ENCODE data around the gene CERS6. TPM values are rescaled to one million over a fixed set of nuclear protein-coding genes. Genes with fewer than 3 reads are reported as not detected.

Gene CERS6
- total and polyA plus RNA-seq, 12 donors, result 5.0 to 110 (median 29.6) TPM

GRCh38 chr2:168705534-168706470 is 249.7 kb downstream of the CERS6 start:
- DNase-seq, result no peak
- no peaks in the 10 kb centered on the region for H3K27me3 ChIP-seq
- 61 to 67% (median 64%) methylated on average over 2 of the region's 2 CpGs for WGBS, 4 donors
- no peaks in the 10 kb centered on the region for H3K4me1 ChIP-seq (replicated peaks in 1 of 2)
- intact Hi-C loops (cut with DNase I), result no loop called here
- H3K4me3 ChIP-seq, result no peak overlapping the region
- H3K27ac ChIP-seq, result no peak overlapping the region
- no peaks in the 10 kb centered on the region for H3K9me3 ChIP-seq (replicated peaks in 1 of 3)
- no peaks in the 10 kb centered on the region for H3K36me3 ChIP-seq (replicated peaks in 1 of 2)
- peak in 4 of 6 experiments; percentile 38 to 43 (median 42) for TF ChIP-seq CTCF (IDR thresholded peaks at IDR 0.05)
- TF ChIP-seq POLR2A (IDR thresholded peaks at IDR 0.05), result no peak

- Histone ChIP-seq H3K9me3 (replicated peaks in 1 of 3) (no peaks in the 10 kb centered on the region), H3K27me3 (no peaks in the 10 kb centered on the region), H3K36me3 (replicated peaks in 1 of 2) (no peaks in the 10 kb centered on the region), H3K27ac (no peak overlapping the region), H3K4me3 (no peak overlapping the region), H3K4me1 (replicated peaks in 1 of 2) (no peaks in the 10 kb centered on the region)
- DNase-seq, result no peak
- 93 to 98% (median 96%) methylated on average over 2 of the region's 2 CpGs for WGBS, 4 donors
- TF ChIP-seq POLR2A (IDR thresholded peaks at IDR 0.05), result no peak
- TF ChIP-seq CTCF (IDR thresholded peaks at IDR 0.05), result no peak
- intact Hi-C loops (cut with DNase I), result no loop called here
Measured at GRCh38 chr2:168706806-168707205, 250.7 kb downstream of the CERS6 start.

- Histone ChIP-seq H3K4me3 (no peak overlapping the region), H3K27ac (no peak overlapping the region), H3K36me3 (replicated peaks in 1 of 2) (no peaks in the 10 kb centered on the region), H3K9me3 (replicated peaks in 1 of 3) (no peaks in the 10 kb centered on the region), H3K27me3 (no peaks in the 10 kb centered on the region), H3K4me1 (replicated peaks in 1 of 2) (no peaks in the 10 kb centered on the region)
- DNase-seq, result no peak
- intact Hi-C loops (cut with DNase I), result no loop called here
- 90 to 100% (median 95%) methylated on average over 1 of the region's 1 CpG for WGBS, 4 donors
- no peak for TF ChIP-seq POLR2A (IDR thresholded peaks at IDR 0.05)
- no peak for TF ChIP-seq CTCF (IDR thresholded peaks at IDR 0.05)
Measured at GRCh38 chr2:168708080-168708479, 252.0 kb downstream of the CERS6 start.

- Histone ChIP-seq H3K4me1 (replicated peaks in 1 of 2) (no peaks in the 10 kb centered on the region), H3K27me3 (no peaks in the 10 kb centered on the region), H3K4me3 (no peak overlapping the region), H3K36me3 (replicated peaks in 1 of 2) (no peaks in the 10 kb centered on the region), H3K9me3 (replicated peaks in 1 of 3) (no peaks in the 10 kb centered on the region), H3K27ac (no peak overlapping the region)
- WGBS, 4 donors, result 93 to 96% (median 95%) methylated on average over 4 of the region's 4 CpGs
- TF ChIP-seq CTCF (IDR thresholded peaks at IDR 0.05) (no peak), POLR2A (IDR thresholded peaks at IDR 0.05) (no peak)
- no peak for DNase-seq
- intact Hi-C loops (cut with DNase I), result no loop called here
Measured at GRCh38 chr2:168710754-168711467, 254.8 kb downstream of the CERS6 start.
